CD14-positive monocyte (primary cell): ENCODE measurements around the gene FGF14. TPM values are rescaled to one million over a fixed set of nuclear protein-coding genes. Genes with fewer than 3 reads are reported as not detected.

Experiments
- DNase-seq, 3 donors: peaks; one replicate each; pipeline ENCODE4 v3.0.0-alpha.2; 2011 to 2022
- H2AFZ ChIP-seq: 2 replicates; pipeline ENCODE4 v1.6.0; 2012; ENCODE audit warnings: mild to moderate bottlenecking, low read depth, low read length, inconsistent platforms; ENCODE audit not compliant: insufficient read depth, poor library complexity, severe bottlenecking
- H3K27ac ChIP-seq, 2 donors: 1 replicate in 1 of 2; 2 replicates in 1 of 2; pipeline ENCODE4 v1.5.1; 2012 to 2013; ENCODE audit warnings: low read length in 2 of 2, control low read depth in 1 of 2, inconsistent platforms in 1 of 2, low read depth in 1 of 2, mild to moderate bottlenecking in 1 of 2
- H3K27me3 ChIP-seq, 2 donors: one replicate each; pipeline versions ENCODE4 v1.6.0 to v1.6.1; 2011 to 2013; ENCODE audit warnings: low read length in 2 of 2; ENCODE audit not compliant: control insufficient read depth in 2 of 2, insufficient read depth in 2 of 2
- H3K36me3 ChIP-seq, 2 donors: replicated peaks in 1 of 2; 1 replicate in 1 of 2; 2 replicates in 1 of 2; pipeline versions ENCODE4 v1.5.1 to v1.6.1; 2012 to 2013; ENCODE audit warnings: low read length in 2 of 2, control low read depth in 1 of 2, inconsistent platforms in 1 of 2, mild to moderate bottlenecking in 1 of 2; ENCODE audit not compliant: insufficient read depth in 2 of 2, control insufficient read depth in 1 of 2
- H3K4me1 ChIP-seq, 2 donors: 1 replicate in 1 of 2; 2 replicates in 1 of 2; pipeline versions ENCODE4 v1.5.1 to v1.6.1; 2012 to 2013; ENCODE audit warnings: low read length in 2 of 2, control low read depth in 1 of 2, inconsistent platforms in 1 of 2, mild to moderate bottlenecking in 1 of 2, moderate library complexity in 1 of 2; ENCODE audit not compliant: insufficient read depth in 2 of 2, control insufficient read depth in 1 of 2
- H3K4me2 ChIP-seq: replicated peaks from 2 replicates; pipeline ENCODE3; 2012; ENCODE audit warnings: low read length, moderate library complexity, mild to moderate bottlenecking; ENCODE audit not compliant: poor library complexity, severe bottlenecking; ENCODE audit errors: extremely low read depth
- H3K4me3 ChIP-seq, 3 experiments: fragments of 200-600 bp in 1 of 3; sonication (generic) in 1 of 3; replicated peaks in 1 of 3; 1 replicate in 2 of 3; 2 replicates in 1 of 3; pipeline ENCODE4 v1.5.1; 2011 to 2013; ENCODE audit warnings: low read length in 3 of 3, mild to moderate bottlenecking in 3 of 3, control low read depth in 2 of 3, low read depth in 2 of 3, inconsistent platforms in 1 of 3, moderate library complexity in 1 of 3
- H3K79me2 ChIP-seq: 2 replicates; pipeline ENCODE4 v1.6.0; 2012; ENCODE audit warnings: mild to moderate bottlenecking, control low read depth, inconsistent platforms, low read length, moderate library complexity; ENCODE audit not compliant: insufficient read depth
- H3K9ac ChIP-seq: 2 replicates; pipeline ENCODE4 v1.6.0; 2017; ENCODE audit warnings: low read length, mild to moderate bottlenecking; ENCODE audit not compliant: insufficient read depth, poor library complexity, severe bottlenecking
- H3K9me3 ChIP-seq, 2 donors: replicated peaks in 1 of 2; 1 replicate in 1 of 2; 2 replicates in 1 of 2; pipeline versions ENCODE4 v1.5.1 to v1.6.1; 2012 to 2013; ENCODE audit warnings: low read length in 2 of 2, control low read depth in 1 of 2; ENCODE audit not compliant: control insufficient read depth in 1 of 2, insufficient read depth in 1 of 2
- H4K20me1 ChIP-seq: 2 replicates; pipeline ENCODE4 v1.6.0; 2012; ENCODE audit warnings: mild to moderate bottlenecking, low read length, control low read depth, moderate library complexity; ENCODE audit not compliant: insufficient read depth
- H3K27ac Mint-ChIP-seq, 7 donors: one replicate each; pipeline ENCODE4 v1.8.0; 2020; ENCODE audit warnings: mild to moderate bottlenecking in 7 of 7, mixed read lengths in 7 of 7, moderate library complexity in 6 of 7, inconsistent platforms in 2 of 7
- H3K27me3 Mint-ChIP-seq, 3 donors: one replicate each; pipeline ENCODE4 v1.8.0; 2021 to 2022; ENCODE audit warnings: low read depth in 3 of 3, mild to moderate bottlenecking in 3 of 3, mixed read lengths in 3 of 3, moderate library complexity in 3 of 3, inconsistent platforms in 1 of 3
- H3K36me3 Mint-ChIP-seq, 2 donors: one replicate each; pipeline ENCODE4 v1.8.0; 2020; ENCODE audit warnings: mixed read lengths in 2 of 2, inconsistent platforms in 1 of 2, mild to moderate bottlenecking in 1 of 2
- H3K4me1 Mint-ChIP-seq: one replicate; pipeline ENCODE4 v1.8.0; 2020; ENCODE audit warnings: mild to moderate bottlenecking, mixed read lengths
- H3K4me3 Mint-ChIP-seq, 2 donors: one replicate each; pipeline ENCODE4 v1.8.0; 2020; ENCODE audit warnings: mild to moderate bottlenecking in 2 of 2, mixed read lengths in 2 of 2, moderate library complexity in 1 of 2
- H3K9me3 Mint-ChIP-seq, 7 donors: one replicate each; pipeline ENCODE4 v1.8.0; 2020 to 2022; ENCODE audit warnings: mixed read lengths in 7 of 7, mild to moderate bottlenecking in 6 of 7, moderate library complexity in 6 of 7, inconsistent platforms in 2 of 7
- CTCF ChIP-seq: fragments of 200-600 bp; IDR thresholded peaks from one replicate; pipeline ENCODE4 v1.8.0; 2022; ENCODE audit warnings: antibody characterized with exemption, mild to moderate bottlenecking
- WGBS: methylation state at CpG from one replicate; pipeline ENCODE4 v1.1.5; 2013; ENCODE audit warnings: missing lambda C conversion rate; ENCODE audit not compliant: insufficient coverage; 5-methylcytosine and 5-hydroxymethylcytosine counted together
- intact Hi-C, 2 donors: fragments of 100-400 bp; cut with micrococcal nuclease; formaldehyde crosslinking; loops; one replicate each; pipeline versions ENCODE4 v1.15.0 to v1.15.1; 2023
- polyA plus RNA-seq, 3 donors: library from polyadenylated mRNA; depleted of rRNA in 1 of 3; unstranded in 2 of 3; stranded (reverse) in 1 of 3; fragments of 300-500 nt in 2 of 3; fragments of >200 nt in 1 of 3; fragmentation: Illumina TruSeq in 2 of 3; gene quantifications; 1 replicate in 2 of 3; 2 replicates in 1 of 3; pipeline ENCODE4 v1.2.3, GENCODE V29; 2012 to 2021

Gene FGF14
- polyA plus RNA-seq, 3 donors, result not detected

GRCh38 chr13:101996954-101997353 is 404.9 kb downstream of the FGF14 start:
- Mint-ChIP-seq H3K36me3 (no peaks in the 10 kb centered on the region), H3K4me3 (no peak overlapping the region), H3K27ac (no peak overlapping the region), H3K9me3 (peaks cover 0 to 3% (median 2%) of the 10 kb centered on the region in 7 donors), H3K4me1 (no peaks in the 10 kb centered on the region), H3K27me3 (no peaks in the 10 kb centered on the region)
- Histone ChIP-seq H3K4me1 (no peaks in the 10 kb centered on the region), H3K27ac (no peak overlapping the region), H3K79me2 (no peaks in the 10 kb centered on the region), H3K4me3 (no peak overlapping the region), H3K36me3 (no peaks in the 10 kb centered on the region), H4K20me1 (no peaks in the 10 kb centered on the region), H2AFZ (no peak overlapping the region), H3K4me2 (no peak overlapping the region), H3K27me3 (no peaks in the 10 kb centered on the region), H3K9me3 (no peaks in the 10 kb centered on the region), H3K9ac (no peak overlapping the region)
- TF ChIP-seq CTCF, result no peak
- WGBS, result no CpG with 5 or more reads among the region's 3 CpGs
- no peak for DNase-seq
- intact Hi-C loops, result no loop called here

GRCh38 chr13:101989798-101990350 is 412.0 kb downstream of the FGF14 start:
- intact Hi-C loops, result no loop called here
- WGBS, result 72% methylated on average over 2 of the region's 5 CpGs
- no peak overlapping the region for H3K27ac ChIP-seq
- H3K36me3 ChIP-seq, result no peaks in the 10 kb centered on the region
- Mint-ChIP-seq H3K27ac (no peak overlapping the region), H3K9me3 (peaks cover 0 to 6% (median 1%) of the 10 kb centered on the region in 7 donors), H3K27me3 (no peaks in the 10 kb centered on the region), H3K36me3 (no peaks in the 10 kb centered on the region), H3K4me1 (no peaks in the 10 kb centered on the region), H3K4me3 (no peak overlapping the region)
- H3K9ac ChIP-seq, result no peak overlapping the region
- H3K79me2 ChIP-seq, result no peaks in the 10 kb centered on the region
- H2AFZ ChIP-seq, result no peak overlapping the region
- no peaks in the 10 kb centered on the region for H3K27me3 ChIP-seq
- H3K4me1 ChIP-seq, result no peaks in the 10 kb centered on the region
- no peak overlapping the region for H3K4me2 ChIP-seq
- H3K9me3 ChIP-seq, result peaks cover 0 to 4% of the 10 kb centered on the region in 2 donors
- DNase-seq, result no peak
- H3K4me3 ChIP-seq, result no peak overlapping the region
- no peak for TF ChIP-seq CTCF
- no peaks in the 10 kb centered on the region for H4K20me1 ChIP-seq
